Transverse colon (tissue), 4 donors: ENCODE results near the gene RNF187.

ENCODE experiments used
- EP300 ChIP-seq: sonication (generic); formaldehyde crosslinking; IDR thresholded peaks from one replicate; pipeline ENCODE4 v1.6.1; 2017; ENCODE audit warnings: antibody characterized with exemption, low read depth
- POLR2A ChIP-seq: fragments of 450-650 bp; IDR thresholded peaks from one replicate; pipeline ENCODE4 v1.6.1; 2016; ENCODE audit warnings: antibody characterized with exemption, mild to moderate bottlenecking, moderate library complexity
- POLR2AphosphoS5 ChIP-seq, 3 donors: sonication (generic); formaldehyde crosslinking; IDR thresholded peaks; one replicate each; pipeline ENCODE4 v1.6.1; 2016; ENCODE audit warnings: antibody characterized with exemption in 3 of 3
- TF ChIP-seq, protein P1 (sequence below), 5 experiments: fragments of 200-600 bp in 3 of 5; fragments of 450-650 bp in 2 of 5; sonication (generic) in 3 of 5; IDR thresholded peaks; 1 replicate in 2 of 5; 2 replicates in 3 of 5; pipeline ENCODE4 v1.5.1; 2016 to 2017; ENCODE audit warnings: antibody characterized with exemption in 5 of 5, inconsistent platforms in 3 of 5, mild to moderate bottlenecking in 2 of 5, moderate library complexity in 1 of 5

DNA sequence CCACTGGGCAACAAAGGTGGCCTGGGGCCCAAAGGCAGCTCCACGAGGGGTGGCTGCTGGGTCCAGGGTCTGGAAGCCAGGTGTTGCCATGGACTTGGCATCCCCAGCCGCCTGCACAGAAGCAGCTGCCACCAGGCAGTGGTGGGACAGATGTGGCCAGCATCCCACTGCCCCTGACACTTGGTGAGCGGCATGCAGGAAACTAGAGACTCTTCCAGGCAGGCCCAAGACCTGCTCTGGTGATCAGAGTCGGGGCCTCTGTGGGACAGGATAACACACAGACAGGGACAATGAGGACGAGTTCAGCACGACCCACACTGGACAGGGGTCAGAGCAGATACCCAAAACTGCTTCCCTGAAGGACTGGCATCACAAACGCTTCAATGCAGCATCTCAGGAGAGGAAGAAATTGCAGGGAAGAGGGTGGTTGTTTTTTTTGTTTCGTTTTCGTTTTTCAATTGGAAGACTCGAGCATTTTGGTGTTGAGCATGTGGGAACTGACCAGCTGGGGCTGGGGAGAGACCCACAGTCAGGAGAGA is 34.1 kb upstream of the RNF187 start:
- TF ChIP-seq, protein P1, sequence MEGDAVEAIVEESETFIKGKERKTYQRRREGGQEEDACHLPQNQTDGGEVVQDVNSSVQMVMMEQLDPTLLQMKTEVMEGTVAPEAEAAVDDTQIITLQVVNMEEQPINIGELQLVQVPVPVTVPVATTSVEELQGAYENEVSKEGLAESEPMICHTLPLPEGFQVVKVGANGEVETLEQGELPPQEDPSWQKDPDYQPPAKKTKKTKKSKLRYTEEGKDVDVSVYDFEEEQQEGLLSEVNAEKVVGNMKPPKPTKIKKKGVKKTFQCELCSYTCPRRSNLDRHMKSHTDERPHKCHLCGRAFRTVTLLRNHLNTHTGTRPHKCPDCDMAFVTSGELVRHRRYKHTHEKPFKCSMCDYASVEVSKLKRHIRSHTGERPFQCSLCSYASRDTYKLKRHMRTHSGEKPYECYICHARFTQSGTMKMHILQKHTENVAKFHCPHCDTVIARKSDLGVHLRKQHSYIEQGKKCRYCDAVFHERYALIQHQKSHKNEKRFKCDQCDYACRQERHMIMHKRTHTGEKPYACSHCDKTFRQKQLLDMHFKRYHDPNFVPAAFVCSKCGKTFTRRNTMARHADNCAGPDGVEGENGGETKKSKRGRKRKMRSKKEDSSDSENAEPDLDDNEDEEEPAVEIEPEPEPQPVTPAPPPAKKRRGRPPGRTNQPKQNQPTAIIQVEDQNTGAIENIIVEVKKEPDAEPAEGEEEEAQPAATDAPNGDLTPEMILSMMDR (IDR thresholded peaks at IDR 0.05): no peak
- TF ChIP-seq POLR2AphosphoS5 (IDR thresholded peaks at IDR 0.05): no peak
- TF ChIP-seq POLR2A: no peak
- no peak for TF ChIP-seq EP300
